ENCODE data around the gene CALD1.

CALD1 gene

GRCh38 chr7:134893920-134894319 is 114.5 kb downstream of the CALD1 start:
- no peaks in the 10 kb centered on the region for H3K36me3 ChIP-seq
- no peaks in the 10 kb centered on the region for H3K4me1 ChIP-seq (ENCODE audit: control insufficient read depth in 1 of 2, insufficient read depth in 1 of 2, low read depth in 1 of 2, low read length in 1 of 2)
- H3K27ac ChIP-seq: no peak overlapping the region
- no peaks in the 10 kb centered on the region for H3K9me3 ChIP-seq
- peaks cover 44% of the 10 kb centered on the region for H3K27me3 ChIP-seq
- no peak for TF ChIP-seq CTCF (IDR thresholded peaks at IDR 0.05)
- no peak overlapping the region for H3K4me3 ChIP-seq (ENCODE audit: low read depth in 1 of 2, low read length in 1 of 2)

GRCh38 chr7:134894928-134895327 is 115.5 kb downstream of the CALD1 start:
- H3K27me3 ChIP-seq: peaks cover 43% of the 10 kb centered on the region
- no peaks in the 10 kb centered on the region for H3K9me3 ChIP-seq
- no peak overlapping the region for H3K27ac ChIP-seq
- no peaks in the 10 kb centered on the region for H3K36me3 ChIP-seq
- TF ChIP-seq CTCF (IDR thresholded peaks at IDR 0.05): no peak
- H3K4me3 ChIP-seq (ENCODE audit: low read depth in 1 of 2, low read length in 1 of 2): no peak overlapping the region
- H3K4me1 ChIP-seq (ENCODE audit: control insufficient read depth in 1 of 2, insufficient read depth in 1 of 2, low read depth in 1 of 2, low read length in 1 of 2): no peaks in the 10 kb centered on the region

- no peak for TF ChIP-seq CTCF (IDR thresholded peaks at IDR 0.05)
- H3K4me1 ChIP-seq (ENCODE audit: control insufficient read depth in 1 of 2, insufficient read depth in 1 of 2, low read depth in 1 of 2, low read length in 1 of 2): no peaks in the 10 kb centered on the region
- no peak overlapping the region for H3K4me3 ChIP-seq (ENCODE audit: low read depth in 1 of 2, low read length in 1 of 2)
- no peaks in the 10 kb centered on the region for H3K36me3 ChIP-seq
- H3K27ac ChIP-seq: no peak overlapping the region
- H3K9me3 ChIP-seq: no peaks in the 10 kb centered on the region
- H3K27me3 ChIP-seq: peaks cover 31% of the 10 kb centered on the region
Observed at GRCh38 chr7:134896073-134896472, 116.6 kb downstream of the CALD1 start.

- no peaks in the 10 kb centered on the region for H3K36me3 ChIP-seq
- H3K4me1 ChIP-seq (ENCODE audit: control insufficient read depth in 1 of 2, insufficient read depth in 1 of 2, low read depth in 1 of 2, low read length in 1 of 2): no peaks in the 10 kb centered on the region
- H3K27ac ChIP-seq: no peak overlapping the region
- TF ChIP-seq CTCF (IDR thresholded peaks at IDR 0.05): no peak
- H3K4me3 ChIP-seq (ENCODE audit: low read depth in 1 of 2, low read length in 1 of 2): no peak overlapping the region
- peaks cover 13% of the 10 kb centered on the region for H3K27me3 ChIP-seq
- no peaks in the 10 kb centered on the region for H3K9me3 ChIP-seq
Observed at GRCh38 chr7:134897936-134898335, 118.5 kb downstream of the CALD1 start.

GRCh38 chr7:134899729-134900128 is 120.3 kb downstream of the CALD1 start:
- no peaks in the 10 kb centered on the region for H3K36me3 ChIP-seq
- H3K9me3 ChIP-seq: no peaks in the 10 kb centered on the region
- no peaks in the 10 kb centered on the region for H3K27me3 ChIP-seq
- H3K4me3 ChIP-seq (ENCODE audit: low read depth in 1 of 2, low read length in 1 of 2): no peak overlapping the region
- no peak for TF ChIP-seq CTCF (IDR thresholded peaks at IDR 0.05)
- no peaks in the 10 kb centered on the region for H3K4me1 ChIP-seq (ENCODE audit: control insufficient read depth in 1 of 2, insufficient read depth in 1 of 2, low read depth in 1 of 2, low read length in 1 of 2)
- H3K27ac ChIP-seq: no peak overlapping the region

Data from neutrophil (primary cell).